Measurements from ENCODE around the gene RESP18.
"Not testable (repeated sequence)": the region's sequence is repeated elsewhere in the genome, so short reads cannot be mapped to it uniquely, and the experiment has no call there.

The RESP18 gene

GRCh38 chr2:219325136-219325535 is 7.4 kb downstream of the RESP18 start:
- DNase-seq: no peak

DNA sequence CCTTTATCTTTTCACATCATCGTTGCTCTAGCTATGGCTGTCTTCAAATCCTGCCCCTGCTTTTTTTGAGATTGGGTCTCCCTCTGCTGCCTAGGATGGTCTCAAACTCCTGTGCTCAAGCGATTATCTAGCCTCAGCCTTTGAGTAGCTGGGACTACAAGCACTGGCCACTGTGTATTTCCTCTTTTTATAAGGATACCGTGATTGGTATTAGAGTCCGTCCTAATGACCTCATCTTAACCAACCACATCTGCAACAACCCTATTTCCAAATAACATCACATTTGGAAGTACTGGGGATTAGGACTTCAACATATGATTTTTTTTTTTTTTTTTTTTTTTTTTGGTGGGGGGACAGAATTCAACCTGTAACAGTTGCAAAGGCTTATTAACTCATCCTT is 9.1 kb downstream of the RESP18 start:
- no peak for DNase-seq

- DNase-seq: no peak
Observed at GRCh38 chr2:219314804-219315468, 17.6 kb downstream of the RESP18 start.

DNA sequence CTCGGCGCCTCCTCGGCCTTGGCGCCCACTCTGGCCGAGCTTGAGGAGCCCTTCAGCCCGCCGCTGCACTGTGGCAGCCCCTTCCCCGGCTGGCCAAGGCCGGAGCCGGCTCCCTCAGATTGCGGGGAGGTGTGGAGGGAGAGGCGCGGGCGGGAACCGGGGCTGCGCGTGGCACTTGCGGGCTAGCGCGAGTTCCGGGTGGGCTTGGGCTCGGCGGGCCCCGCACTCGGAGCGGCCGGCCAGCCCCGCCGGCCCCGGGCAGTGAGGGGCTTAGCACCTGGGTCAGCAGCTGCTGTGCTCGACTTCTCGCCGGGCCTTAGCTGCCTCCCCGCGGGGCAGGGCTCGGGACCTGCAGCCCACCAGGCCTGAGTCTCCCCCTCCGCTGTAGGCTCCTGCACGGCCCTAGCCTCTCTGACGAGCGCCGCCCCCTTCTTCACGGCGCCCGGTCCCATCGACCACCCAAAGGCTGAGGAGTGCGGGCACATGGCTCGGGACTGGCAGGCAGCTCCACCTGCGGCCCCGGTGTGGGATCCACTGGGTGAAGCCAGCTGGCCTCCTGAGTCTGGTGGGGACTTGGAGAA is 19.8 kb downstream of the RESP18 start:
- DNase-seq: not testable (repeated sequence)

GRCh38 chr2:219309278-219309677 is 23.3 kb downstream of the RESP18 start, which contains the start of gene PTPRN:
TSS of gene PTPRN (minus strand) at chr2:219309401. CDS start at chr2:219309332, 69 bp downstream.
- DNase-seq: peak; percentile 79

- DNase-seq: peak; percentile 38
Observed at GRCh38 chr2:219308142-219309101, 24.1 kb downstream of the RESP18 start.

- DNase-seq: no peak
Observed at GRCh38 chr2:219306047-219306446, 26.5 kb downstream of the RESP18 start.

DNA sequence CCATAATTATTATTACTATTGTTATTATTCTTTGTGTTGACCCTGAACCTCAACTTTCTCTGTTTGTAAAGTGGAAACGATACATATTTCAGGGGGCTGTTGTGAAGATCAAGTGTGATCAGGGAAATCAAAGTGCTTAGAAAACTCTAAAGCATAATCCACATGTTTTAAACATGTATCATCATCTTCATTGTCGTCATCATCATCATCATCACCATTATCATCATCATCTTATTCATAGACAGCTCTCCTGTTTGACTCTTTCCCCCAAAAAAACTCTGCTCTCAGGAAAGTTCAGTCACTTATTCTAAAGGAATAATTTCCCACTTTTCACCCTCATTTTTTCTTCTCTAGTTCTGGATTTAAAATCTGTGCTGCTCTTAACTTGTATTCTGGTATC is 28.3 kb downstream of the RESP18 start:
- DNase-seq: no peak

GRCh38 chr2:219302412-219302968 is 30.1 kb downstream of the RESP18 start:
- no peak for DNase-seq

GRCh38 chr2:219300022-219300421 is 32.5 kb downstream of the RESP18 start:
- no peak for DNase-seq

DNA sequence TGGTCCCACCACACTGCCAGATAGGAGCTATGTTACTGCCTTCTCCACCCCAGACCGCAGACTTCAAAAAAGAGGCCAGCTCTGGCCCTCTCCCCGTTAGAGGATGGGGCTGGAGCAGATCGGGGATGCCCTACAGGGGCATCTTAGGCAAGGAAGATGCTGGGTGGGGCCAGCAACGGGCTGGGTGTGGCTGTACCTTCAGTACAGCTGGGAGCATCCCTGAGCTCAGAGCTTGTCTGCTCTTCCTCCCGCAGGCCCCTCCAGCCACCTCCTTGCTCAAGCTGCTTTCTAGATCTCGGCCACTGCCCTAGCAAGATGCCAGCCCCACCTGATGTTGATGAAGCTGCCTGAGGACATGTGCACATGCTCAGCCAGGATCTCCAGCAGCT is 33.2 kb downstream of the RESP18 start:
- DNase-seq: no peak

DNA sequence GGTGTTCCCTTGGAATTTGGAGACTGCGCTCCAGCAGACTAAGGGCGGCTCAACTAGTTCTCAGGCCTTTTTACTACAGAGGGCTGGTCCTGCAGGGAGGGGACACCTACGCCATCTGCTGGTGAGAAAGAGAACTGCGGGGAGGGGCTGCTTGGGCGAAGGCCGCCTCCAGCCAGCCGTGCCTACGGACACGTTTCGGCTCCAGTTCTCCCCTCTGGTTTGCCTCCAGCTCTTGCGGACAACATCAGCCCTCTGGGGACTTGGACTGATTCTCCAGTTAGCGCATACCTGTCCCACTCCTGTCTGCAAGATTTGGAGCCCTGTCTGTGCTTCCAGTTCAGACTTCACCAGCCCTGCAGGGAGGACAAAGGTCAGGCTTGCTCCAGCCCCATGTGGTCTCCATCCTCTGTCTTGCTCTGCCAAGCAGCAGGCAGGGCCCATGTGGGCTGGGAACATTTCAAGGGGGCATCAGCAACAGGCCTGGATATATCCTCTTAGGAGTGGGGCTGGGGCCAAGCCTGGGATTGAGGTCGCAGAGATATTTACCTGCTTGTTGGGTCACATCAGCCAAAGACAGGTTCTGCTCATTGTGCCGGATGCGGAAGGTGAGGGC is 33.7 kb downstream of the RESP18 start:
- DNase-seq: peak; percentile 56

- no peak for DNase-seq
Observed at GRCh38 chr2:219297766-219298456, 34.6 kb downstream of the RESP18 start.

DNA sequence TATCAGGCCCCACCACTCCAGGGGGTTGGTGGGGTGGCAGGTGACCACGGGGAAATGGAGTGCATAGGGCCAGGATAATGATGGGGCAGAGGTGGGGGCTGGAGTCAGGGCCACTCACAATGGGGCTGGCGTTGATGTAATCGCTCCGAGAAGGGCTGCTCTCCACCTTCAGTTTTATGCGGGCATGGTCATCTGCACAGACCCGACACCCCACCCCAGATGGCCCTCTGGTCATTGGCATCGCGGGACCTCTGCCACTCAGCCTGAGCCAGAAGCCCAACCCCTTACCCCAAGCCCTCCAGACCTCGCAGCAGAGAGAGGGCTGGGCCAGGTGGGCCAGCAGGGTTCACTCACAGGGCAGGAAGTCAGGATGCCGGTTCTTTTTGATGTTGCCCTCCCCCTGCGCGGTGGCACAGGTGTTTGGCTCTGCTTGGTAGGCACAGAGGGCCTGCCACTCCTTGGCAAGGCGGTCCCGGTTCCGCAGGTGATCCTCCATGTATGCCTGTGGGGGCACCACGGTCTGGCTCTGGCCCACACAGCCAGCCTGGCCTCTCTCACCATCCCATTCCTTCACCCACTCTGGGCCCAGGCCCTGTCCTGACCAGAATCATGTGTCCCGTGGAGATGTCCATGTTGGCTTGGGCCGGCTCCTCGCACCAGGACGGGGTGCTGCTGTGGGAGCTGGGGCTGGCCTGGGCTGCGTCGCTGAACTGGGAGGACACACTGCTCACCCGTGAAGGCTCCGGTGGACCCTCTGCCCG is 35.7 kb downstream of the RESP18 start:
- DNase-seq: no peak

- no peak for DNase-seq
Observed at GRCh38 chr2:219296142-219296541, 36.4 kb downstream of the RESP18 start.

- DNase-seq: peak; percentile 64
Observed at GRCh38 chr2:219294356-219295351, 37.9 kb downstream of the RESP18 start.

GRCh38 chr2:219293736-219294231 is 38.8 kb downstream of the RESP18 start:
- DNase-seq: no peak

GRCh38 chr2:219292616-219293015 is 39.9 kb downstream of the RESP18 start:
- no peak for DNase-seq

DNA sequence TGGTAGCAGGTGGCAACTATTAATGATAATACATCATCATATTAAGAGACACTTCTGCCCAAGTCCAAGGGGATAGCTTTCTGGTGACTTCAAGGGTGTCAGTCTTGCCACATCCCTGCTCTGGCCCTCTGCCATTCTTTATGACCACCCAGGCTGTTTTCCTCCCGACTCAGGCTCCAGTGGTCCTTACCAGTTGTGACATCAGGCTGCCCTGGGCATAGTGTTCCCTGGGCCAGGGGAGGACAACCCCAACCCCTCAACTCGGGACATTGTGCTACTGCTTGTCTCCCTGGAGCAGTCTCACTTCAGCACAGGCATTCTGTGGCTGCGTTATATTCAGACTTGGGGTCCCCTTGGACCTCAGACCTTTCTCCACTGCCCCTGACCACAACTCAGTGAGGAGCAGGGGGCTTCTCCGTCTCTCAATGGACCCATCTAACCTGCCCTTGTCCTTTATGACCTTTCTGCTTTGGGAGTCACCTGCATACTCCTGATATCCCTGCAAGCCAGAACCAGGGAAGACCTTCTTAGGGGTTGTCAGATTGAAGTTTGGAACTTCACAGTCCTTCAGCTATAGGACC is 40.5 kb downstream of the RESP18 start:
- no peak for DNase-seq

DNA sequence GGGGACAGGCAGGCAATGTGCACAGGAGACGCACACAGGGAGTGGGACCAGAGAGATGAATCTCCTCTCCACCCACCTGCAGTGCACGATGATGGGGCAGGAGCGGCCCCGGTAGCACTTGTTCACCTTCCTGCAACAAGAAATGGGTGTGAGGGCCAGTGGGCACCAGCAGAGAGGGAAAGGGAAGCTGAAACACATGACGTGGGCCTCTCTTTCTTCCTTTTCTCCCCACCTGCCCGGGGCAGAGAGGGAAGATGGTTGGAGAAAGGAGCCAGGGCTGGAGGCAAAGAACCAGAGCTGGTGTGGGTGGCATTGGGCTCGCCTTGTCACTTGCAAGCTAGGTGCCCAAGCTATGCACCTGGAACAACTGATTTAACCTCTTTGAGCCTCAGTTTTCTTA is 41.1 kb downstream of the RESP18 start:
- no peak for DNase-seq
